Amygdala (tissue), 56 donors: ENCODE results near the gene PHKG1.
"Not testable (repeated sequence)": the region's sequence is repeated elsewhere in the genome, so short reads cannot be mapped to it uniquely, and the experiment has no call there.

Source experiments
- DNase-seq, 56 donors: peaks; one replicate each; lab custom pipeline; 2025; lab: John Stamatoyannopoulos, UW

Gene PHKG1

GRCh38 chr7:56047446-56048116 is 45.2 kb downstream of the PHKG1 start:
- DNase-seq = not testable (repeated sequence)

DNA sequence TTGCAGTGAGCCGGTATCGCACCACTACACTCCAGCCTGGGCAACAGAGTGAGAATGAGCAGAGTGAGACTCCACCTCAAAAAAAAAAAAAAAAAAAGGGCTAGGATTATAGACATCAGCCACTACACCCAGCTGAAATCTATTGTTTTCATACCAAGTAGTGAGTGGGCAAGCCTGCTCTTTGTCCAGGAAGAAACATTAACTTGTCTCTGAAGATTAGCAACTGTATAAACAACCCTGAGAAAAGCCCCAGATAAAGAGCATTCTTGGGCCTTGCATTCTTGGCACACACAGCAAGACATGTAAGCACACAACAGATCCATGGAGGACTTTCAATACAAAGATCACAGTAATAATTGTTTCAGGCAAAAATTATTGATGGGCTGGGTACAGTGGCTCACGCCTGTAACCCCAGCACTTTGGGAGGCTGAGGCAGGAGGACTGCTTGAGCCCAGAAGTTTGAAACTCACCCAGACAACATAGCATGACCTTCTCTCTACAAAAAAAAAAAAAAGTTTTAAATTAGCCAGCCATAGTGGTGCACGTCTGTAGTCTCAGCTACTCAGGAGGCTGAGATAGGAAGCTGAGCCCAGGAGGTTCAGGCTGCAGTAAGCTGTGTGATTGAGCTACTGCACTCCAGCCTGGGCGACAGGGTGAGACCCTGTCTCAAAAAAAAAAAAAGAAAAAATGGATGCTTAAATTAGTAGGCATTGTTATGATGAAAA is 45.9 kb downstream of the PHKG1 start:
- no peak for DNase-seq

DNA sequence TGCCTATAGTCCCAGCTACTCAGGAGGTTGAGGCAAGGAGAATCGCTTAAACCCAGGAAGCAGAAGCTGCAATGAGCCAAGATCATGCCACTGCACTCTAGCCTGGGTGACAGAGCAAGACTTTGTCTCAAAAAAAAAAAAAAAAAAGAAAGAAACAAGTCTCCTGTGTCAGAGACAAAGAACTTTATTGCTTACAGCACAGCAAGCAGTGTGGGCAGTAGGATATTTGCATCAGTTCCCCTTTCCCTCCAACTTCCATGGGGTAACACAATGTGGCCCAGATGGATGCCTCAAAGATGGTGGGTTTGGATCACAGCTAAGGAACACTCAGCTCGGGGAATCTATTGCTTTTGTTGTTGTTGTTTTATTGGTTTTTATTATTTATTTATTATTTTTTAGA is 47.0 kb downstream of the PHKG1 start:
- DNase-seq = not testable (repeated sequence)

DNA sequence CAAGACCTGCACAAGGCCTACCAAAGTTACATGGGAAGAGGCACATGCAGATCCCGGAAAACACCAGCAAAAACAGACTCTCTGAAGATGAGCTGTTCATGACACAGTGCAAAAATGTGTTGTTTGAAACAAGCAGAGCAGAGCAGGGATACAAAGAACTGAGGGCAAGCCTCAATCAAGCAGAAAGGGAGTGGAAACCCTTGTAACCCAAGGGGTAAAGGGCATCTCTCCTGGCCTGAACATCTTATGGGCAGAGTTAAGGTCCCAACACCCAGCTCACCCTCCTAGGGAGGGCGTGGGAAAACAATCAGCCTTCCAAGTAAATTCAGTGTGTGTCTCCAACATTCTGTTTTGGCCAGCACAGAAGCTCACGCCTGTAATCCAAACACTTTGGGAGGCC is 52.0 kb downstream of the PHKG1 start:
- no peak for DNase-seq

DNA sequence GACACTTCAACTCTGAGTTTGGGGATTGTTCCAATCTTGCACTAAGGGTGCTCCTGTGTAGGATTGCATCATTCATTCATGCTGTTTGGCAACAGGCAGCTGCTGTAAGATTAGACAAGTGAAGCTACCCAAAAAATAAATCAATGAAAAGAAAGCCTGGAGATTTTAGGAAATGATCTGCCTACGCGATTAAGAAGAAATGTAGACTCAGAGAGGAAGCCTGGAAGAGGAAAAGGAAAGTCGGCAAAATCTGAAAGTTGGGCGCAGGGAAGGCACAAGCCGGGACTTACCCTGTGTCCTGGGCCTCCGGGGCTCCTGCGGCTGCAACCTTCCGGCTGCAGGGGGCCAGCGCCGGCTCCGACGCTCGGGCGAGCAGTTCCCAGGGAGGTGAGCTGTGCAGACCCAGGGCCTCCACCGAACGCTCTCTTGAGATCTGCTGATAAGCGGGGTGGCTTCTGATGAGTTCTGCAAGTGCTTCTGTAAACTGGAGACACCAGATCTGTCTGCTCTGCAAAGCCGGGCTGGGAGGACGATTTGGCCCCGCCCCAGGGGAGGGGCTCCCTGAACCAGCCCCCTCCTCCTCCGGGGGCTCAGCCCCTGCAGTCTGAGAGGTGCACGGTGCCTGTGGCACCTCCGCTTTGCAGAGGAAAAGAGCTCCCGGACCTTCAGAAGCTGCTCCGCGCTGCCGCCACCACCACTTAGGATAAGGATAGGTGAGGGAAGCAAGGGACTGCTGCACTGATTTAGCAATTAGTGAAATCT is 58.9 kb downstream of the PHKG1 start:
- DNase-seq = peak in 43 of 56 donors; percentile 6 to 64 (median 34)

GRCh38 chr7:56032578-56032977 is 60.2 kb downstream of the PHKG1 start:
- DNase-seq = not testable (repeated sequence)

DNA sequence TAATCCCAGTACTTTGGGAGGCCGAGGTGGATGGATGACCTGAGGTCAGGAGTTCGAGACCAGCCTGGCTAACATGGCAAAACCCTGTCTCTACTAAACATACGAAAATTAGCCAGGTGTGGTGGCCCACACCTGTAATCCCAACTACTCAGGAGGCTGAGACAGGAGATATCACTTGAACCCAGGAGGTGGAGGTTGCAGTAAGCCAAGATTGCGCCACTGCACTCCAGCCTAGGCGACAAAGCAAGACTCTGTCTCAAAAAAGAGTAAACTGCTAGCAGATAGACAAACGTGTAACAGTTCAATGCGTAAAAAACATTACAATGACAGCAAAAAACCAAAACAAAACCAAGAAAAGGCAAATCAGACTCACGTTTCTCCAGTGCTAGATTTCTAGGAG is 61.2 kb downstream of the PHKG1 start:
- not testable (repeated sequence) for DNase-seq

- no peak for DNase-seq
Observed at GRCh38 chr7:56030340-56030739, 62.4 kb downstream of the PHKG1 start.
